IPS DF 4.7 (cell line): Measurements from ENCODE around the gene TPSAB1.

Source experiments
- DNase-seq: peaks from one replicate; pipeline ENCODE4 v3.0.0-alpha.2; 2013; ENCODE audit warnings: low spot score; ENCODE audit errors: extremely low read depth

TPSAB1 gene

GRCh38 chr16:1209081-1209480 is 31.4 kb upstream of the TPSAB1 start:
- no peak for DNase-seq

DNA sequence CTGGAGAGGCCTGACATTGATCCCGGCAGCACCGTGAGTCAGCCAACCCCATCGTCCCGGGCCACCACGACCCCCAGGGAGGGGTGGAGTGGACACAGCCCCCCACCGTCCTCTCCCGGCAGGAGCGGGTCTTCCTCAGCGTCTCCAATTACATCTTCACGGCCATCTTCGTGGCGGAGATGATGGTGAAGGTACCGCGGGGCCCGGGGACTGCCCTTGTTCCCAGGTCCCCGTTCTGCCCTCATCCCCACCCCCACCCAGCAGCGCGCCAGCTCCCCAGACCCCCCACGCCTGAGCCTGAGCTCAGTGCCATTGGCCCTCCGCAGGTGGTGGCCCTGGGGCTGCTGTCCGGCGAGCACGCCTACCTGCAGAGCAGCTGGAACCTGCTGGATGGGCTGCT is 30.0 kb upstream of the TPSAB1 start:
- no peak for DNase-seq

GRCh38 chr16:1211451-1212268 is 28.8 kb upstream of the TPSAB1 start:
- DNase-seq = no peak

DNA sequence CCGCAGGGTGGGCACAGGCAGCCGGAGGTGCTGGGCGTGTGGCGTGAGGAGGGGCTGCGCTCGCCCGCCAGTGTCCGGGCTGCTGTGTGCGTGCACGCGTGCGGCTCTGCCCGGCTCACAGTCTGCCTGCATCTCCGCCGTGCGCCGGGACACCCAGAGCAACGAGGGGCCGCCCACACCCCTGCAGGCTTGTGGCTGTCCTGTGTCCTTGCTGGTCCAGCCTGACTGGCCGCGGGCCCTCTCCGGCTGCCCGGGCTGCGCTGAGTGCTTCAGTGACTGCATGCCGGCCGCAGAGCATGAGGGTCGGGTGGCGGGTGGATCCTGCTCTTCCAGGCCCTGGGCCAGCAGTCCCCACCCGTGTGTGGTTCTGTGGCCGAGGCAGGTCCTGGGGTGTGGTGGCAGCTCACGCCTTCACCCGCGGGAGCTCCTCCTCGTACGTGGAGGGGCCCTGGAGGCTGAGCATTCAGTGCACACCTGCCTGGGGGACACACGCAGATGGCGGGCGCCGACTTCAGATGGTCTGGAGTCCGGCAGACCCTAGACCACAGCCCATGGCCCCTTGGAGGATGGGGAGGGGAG is 27.8 kb upstream of the TPSAB1 start:
- no peak for DNase-seq

- no peak for DNase-seq
These were observed 27.3 kb upstream of the TPSAB1 start for GRCh38 chr16:1213231-1213630.

DNA sequence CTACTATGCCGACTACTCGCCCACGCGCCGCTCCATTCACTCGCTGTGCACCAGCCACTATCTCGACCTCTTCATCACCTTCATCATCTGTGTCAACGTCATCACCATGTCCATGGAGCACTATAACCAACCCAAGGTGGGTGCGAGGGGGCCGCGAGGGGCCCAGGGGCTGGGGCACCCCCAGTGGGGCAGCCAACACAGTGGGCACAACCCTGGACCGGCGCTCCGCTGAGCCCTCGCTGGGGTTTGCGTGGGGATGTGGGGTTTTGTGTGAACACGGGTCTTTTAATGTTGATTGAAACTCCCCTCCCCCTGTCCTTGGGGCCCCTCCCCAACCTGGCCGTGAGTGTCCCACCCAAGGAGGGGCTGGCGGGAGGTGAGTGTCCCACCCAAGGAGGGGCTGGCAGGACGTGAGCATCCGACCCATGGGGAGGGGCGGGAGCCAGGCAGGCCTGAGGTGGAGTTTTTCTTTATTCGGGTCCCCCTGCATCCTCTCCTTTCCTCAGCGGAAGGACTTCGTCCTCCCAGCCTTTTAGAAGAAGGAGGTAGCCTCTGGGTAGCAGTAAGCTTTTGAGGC is 26.6 kb upstream of the TPSAB1 start:
- no peak for DNase-seq

- DNase-seq = no peak
These were observed 25.8 kb upstream of the TPSAB1 start for GRCh38 chr16:1214719-1215118.

DNA sequence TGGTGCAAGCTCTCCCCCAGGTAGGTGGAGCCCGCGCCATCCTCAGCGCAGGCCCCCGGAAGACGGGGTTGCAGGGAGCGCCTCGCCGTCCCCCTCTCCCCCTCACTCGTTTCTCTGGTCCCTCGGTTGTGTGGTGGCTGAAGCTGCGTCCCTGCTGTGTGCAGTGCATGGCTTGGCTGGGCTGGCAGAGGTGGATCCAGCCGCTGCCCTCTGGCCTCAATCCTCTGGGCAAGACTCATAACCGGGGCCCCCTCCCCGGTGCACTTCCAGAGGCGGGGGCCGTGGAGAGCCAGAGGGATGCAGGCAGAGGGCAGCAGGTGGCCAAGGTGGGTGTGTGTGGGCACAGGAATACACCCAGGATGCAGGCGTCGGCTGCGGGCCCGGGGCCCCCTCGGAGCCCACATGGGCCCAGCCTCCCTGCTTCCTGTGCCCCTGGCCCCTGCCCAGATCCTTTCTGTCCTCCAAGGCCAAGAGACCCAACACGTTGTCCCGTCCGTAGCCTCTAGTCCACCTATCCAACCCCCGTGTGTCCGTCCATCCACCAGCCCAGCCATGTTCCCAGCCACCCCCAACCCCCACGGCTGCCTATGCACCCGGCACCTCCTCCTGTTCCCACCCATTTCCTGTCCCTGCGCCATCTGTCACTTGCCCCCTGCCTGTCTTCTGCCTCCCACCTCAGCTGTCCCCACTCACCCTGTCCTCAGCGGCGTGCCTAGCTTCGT is 24.8 kb upstream of the TPSAB1 start:
- DNase-seq = no peak

DNA sequence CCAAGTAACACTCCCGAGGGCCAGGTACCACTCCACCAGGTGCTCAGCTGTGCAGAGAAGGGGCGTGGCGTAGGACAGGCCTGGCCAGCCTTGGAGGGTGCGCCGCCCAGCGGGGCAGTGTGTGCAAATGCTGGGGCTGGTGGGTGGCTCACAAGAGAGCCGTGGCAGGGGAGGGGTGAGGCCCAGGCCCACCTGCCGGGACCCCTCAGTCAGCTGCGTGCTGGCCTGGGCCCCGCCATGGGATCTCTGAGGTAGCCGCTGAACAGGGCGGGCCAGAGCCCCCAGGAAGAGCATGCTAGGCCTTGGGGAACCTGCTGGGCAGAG is 24.2 kb upstream of the TPSAB1 start:
- no peak for DNase-seq

GRCh38 chr16:1216681-1217400 is 23.7 kb upstream of the TPSAB1 start:
- no peak for DNase-seq

GRCh38 chr16:1217526-1217925 is 23.0 kb upstream of the TPSAB1 start:
- no peak for DNase-seq

GRCh38 chr16:1218061-1218929 is 22.2 kb upstream of the TPSAB1 start:
- DNase-seq = no peak

DNA sequence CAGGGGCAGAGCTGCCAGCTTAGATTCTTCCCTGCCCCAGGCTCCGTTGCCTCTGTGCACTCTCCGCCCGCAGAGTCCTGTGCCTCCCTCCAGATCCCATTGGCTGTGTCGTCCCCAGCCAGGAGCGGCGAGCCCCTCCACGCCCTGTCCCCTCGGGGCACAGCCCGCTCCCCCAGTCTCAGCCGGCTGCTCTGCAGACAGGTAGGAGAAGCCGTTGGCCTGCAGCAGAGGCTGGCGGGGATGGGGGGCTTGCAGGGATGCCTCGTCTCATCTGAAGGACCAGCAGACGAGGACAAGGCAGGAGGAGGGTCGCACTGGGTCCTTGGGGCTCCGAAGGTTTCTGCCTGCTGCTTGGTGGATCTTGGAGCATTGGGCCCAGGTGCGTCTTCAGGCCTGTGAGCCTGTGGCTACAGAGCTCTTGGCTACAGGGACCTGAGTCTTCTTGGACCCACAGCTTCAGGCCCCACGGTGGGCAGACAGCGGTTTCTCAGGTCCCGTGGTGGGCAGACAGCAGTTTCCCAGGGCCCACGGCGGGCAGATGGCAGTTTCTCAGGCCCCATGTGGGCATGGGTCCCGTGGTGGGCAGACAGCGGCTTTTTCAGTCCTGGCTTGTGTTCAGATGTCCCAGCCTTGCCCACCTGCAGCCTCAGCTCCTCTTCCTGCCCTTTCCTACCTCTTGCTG is 21.4 kb upstream of the TPSAB1 start:
- no peak for DNase-seq

DNA sequence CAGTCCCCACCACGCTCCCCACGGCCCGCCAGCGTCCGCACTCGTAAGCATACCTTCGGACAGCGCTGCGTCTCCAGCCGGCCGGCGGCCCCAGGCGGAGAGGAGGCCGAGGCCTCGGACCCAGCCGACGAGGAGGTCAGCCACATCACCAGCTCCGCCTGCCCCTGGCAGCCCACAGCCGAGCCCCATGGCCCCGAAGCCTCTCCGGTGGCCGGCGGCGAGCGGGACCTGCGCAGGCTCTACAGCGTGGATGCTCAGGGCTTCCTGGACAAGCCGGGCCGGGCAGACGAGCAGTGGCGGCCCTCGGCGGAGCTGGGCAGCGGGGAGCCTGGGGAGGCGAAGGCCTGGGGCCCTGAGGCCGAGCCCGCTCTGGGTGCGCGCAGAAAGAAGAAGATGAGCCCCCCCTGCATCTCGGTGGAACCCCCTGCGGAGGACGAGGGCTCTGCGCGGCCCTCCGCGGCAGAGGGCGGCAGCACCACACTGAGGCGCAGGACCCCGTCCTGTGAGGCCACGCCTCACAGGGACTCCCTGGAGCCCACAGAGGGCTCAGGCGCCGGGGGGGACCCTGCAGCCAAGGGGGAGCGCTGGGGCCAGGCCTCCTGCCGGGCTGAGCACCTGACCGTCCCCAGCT is 20.3 kb upstream of the TPSAB1 start:
- DNase-seq = no peak

DNA sequence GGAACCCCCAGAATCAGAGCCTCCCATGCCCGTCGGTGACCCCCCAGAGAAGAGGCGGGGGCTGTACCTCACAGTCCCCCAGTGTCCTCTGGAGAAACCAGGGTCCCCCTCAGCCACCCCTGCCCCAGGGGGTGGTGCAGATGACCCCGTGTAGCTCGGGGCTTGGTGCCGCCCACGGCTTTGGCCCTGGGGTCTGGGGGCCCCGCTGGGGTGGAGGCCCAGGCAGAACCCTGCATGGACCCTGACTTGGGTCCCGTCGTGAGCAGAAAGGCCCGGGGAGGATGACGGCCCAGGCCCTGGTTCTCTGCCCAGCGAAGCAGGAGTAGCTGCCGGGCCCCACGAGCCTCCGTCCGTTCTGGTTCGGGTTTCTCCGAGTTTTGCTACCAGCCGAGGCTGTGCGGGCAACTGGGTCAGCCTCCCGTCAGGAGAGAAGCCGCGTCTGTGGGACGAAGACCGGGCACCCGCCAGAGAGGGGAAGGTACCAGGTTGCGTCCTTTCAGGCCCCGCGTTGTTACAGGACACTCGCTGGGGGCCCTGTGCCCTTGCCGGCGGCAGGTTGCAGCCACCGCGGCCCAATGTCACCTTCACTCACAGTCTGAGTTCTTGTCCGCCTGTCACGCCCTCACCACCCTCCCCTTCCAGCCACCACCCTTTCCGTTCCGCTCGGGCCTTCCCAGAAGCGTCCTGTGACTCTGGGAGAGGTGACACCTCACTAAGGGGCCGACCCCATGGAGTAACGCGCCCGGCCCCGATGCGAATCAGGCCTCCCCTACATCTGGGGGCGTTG is 19.5 kb upstream of the TPSAB1 start:
- no peak for DNase-seq

DNA sequence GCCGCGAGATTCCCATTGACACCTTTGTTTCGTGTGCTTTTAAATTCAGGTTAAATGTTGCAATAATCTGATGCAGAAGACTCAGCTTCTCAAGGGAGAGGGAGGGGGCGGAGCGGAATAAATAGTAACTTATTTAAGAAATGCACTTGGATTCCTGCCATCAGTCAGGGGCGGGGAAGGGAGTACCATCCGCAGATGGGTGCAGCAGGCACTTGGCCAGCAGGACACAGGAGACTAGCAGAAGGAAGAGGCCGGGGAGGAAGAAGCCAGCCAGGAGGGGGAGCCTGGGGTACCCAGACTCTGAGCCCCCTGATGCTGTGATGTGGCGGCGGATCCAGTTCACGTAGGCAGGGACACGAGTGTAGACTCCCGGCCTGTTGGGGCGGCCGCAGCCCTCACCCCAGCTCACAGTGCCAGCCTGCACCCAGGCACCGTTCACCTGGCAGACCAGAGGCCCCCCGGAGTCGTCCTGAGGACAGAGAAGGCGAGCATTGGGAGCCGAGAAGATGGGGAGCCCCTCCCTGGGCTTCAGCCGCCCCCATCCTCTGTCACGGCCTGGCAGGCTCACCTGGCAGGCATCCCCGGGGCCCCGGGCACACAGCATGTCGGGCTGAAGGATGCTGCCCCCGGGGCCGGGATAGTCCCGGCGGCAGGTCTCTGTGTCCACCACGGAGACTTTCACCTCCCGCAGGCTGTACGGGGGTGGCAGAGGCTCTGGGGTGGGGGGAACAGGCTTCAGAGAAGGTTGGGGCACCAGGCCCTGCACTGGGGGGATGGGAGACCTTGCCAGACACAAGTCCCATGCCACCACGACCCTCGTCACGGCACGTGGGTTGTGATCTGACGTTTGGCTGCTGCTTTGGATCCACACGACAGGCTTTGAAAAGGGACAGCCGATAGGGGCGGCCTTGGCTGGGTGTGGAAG is 18.6 kb upstream of the TPSAB1 start:
- DNase-seq = no peak

GRCh38 chr16:1222553-1223354 is 17.8 kb upstream of the TPSAB1 start:
- no peak for DNase-seq
